H9 (cell line): ENCODE data around the gene IGF2R. TPM values are rescaled to one million over a fixed set of nuclear protein-coding genes. Genes with fewer than 3 reads are reported as not detected.

Source experiments
- DNase-seq: peaks from one replicate; pipeline ENCODE4 v3.0.0-alpha.2; 2017
- H2AFZ ChIP-seq: one replicate; pipeline ENCODE4 v1.6.1; 2013; ENCODE audit warnings: mild to moderate bottlenecking, low read length, control low read depth, moderate library complexity
- H2AK5ac ChIP-seq: 2 replicates; pipeline ENCODE4 v1.6.1; 2013; ENCODE audit warnings: low read length, control low read depth, mixed read lengths; ENCODE audit not compliant: insufficient read length
- H2BK120ac ChIP-seq: one replicate; pipeline ENCODE4 v1.6.1; 2013; ENCODE audit warnings: low read depth, mild to moderate bottlenecking, low read length, control low read depth, inconsistent platforms; ENCODE audit not compliant: poor library complexity, severe bottlenecking
- H2BK12ac ChIP-seq: 2 replicates; pipeline ENCODE4 v1.6.1; 2013; ENCODE audit warnings: low read length, control low read depth, mixed read lengths, low read depth; ENCODE audit not compliant: insufficient read length
- H2BK15ac ChIP-seq: 2 replicates; pipeline ENCODE4 v1.6.1; 2013; ENCODE audit warnings: low read depth, low read length, control low read depth
- H2BK20ac ChIP-seq: one replicate; pipeline ENCODE4 v1.6.1; 2013; ENCODE audit warnings: low read depth, mild to moderate bottlenecking, low read length, control low read depth, inconsistent platforms; ENCODE audit not compliant: poor library complexity, severe bottlenecking
- H2BK5ac ChIP-seq: 2 replicates; pipeline ENCODE4 v1.6.1; 2013; ENCODE audit warnings: low read length, control low read depth, mixed read lengths; ENCODE audit not compliant: insufficient read length
- H3K14ac ChIP-seq: 2 replicates; pipeline ENCODE4 v1.6.1; 2013; ENCODE audit warnings: low read length, control low read depth; ENCODE audit not compliant: insufficient read depth
- H3K18ac ChIP-seq: 2 replicates; pipeline ENCODE4 v1.6.1; 2013; ENCODE audit warnings: low read depth, mild to moderate bottlenecking, mixed read lengths, low read length, control low read depth; ENCODE audit not compliant: insufficient read length
- H3K23ac ChIP-seq: 2 replicates; pipeline ENCODE4 v1.6.1; 2013; ENCODE audit warnings: low read length, control low read depth, mixed read lengths, low read depth; ENCODE audit not compliant: insufficient read length
- H3K23me2 ChIP-seq: 2 replicates; pipeline ENCODE4 v1.6.1; 2013; ENCODE audit warnings: low read depth, mild to moderate bottlenecking, mixed read lengths, low read length, control low read depth; ENCODE audit not compliant: insufficient read length, poor library complexity, severe bottlenecking
- H3K27ac ChIP-seq: 2 replicates; pipeline ENCODE4 v1.5.1; 2013; ENCODE audit warnings: low read length, control low read depth, mixed read lengths, low read depth; ENCODE audit not compliant: insufficient read length
- H3K27me3 ChIP-seq: 2 replicates; pipeline ENCODE4 v1.6.1; 2013; ENCODE audit warnings: low read length, control low read depth, inconsistent platforms; ENCODE audit not compliant: insufficient read depth
- H3K4ac ChIP-seq: 2 replicates; pipeline ENCODE4 v1.6.1; 2013; ENCODE audit warnings: low read depth, mild to moderate bottlenecking, control low read depth, inconsistent platforms, low read length, moderate library complexity
- H3K4me1 ChIP-seq: 2 replicates; pipeline ENCODE4 v1.6.1; 2013; ENCODE audit warnings: low read length, control low read depth, inconsistent platforms; ENCODE audit not compliant: insufficient read depth
- H3K4me2 ChIP-seq: 2 replicates; pipeline ENCODE4 v1.6.1; 2013; ENCODE audit warnings: low read length, control low read depth, mixed read lengths; ENCODE audit not compliant: insufficient read length, insufficient read depth
- H3K56ac ChIP-seq: 2 replicates; pipeline ENCODE4 v1.6.1; 2013; ENCODE audit warnings: low read depth, mild to moderate bottlenecking, mixed read lengths, low read length, control low read depth; ENCODE audit not compliant: insufficient read length
- H3K79me1 ChIP-seq: 2 replicates; pipeline ENCODE4 v1.6.1; 2013; ENCODE audit warnings: low read depth, mild to moderate bottlenecking, moderate library complexity, low read length, control low read depth, inconsistent platforms; ENCODE audit not compliant: insufficient read depth, poor library complexity, severe bottlenecking
- H3K79me2 ChIP-seq: 2 replicates; pipeline ENCODE4 v1.6.1; 2013; ENCODE audit warnings: low read length, control low read depth, inconsistent platforms; ENCODE audit not compliant: insufficient read depth
- H3K9ac ChIP-seq: 2 replicates; pipeline ENCODE4 v1.6.1; 2013; ENCODE audit warnings: low read length, control low read depth, mixed read lengths; ENCODE audit not compliant: insufficient read length; ENCODE audit errors: extremely low read depth
- H3K9me3 ChIP-seq: one replicate; pipeline ENCODE4 v1.6.1; 2013; ENCODE audit warnings: low read depth, low read length, inconsistent platforms; ENCODE audit not compliant: control insufficient read depth
- H3T11ph ChIP-seq: one replicate; pipeline ENCODE4 v1.6.1; 2013; ENCODE audit warnings: mild to moderate bottlenecking, low read length, control low read depth, inconsistent platforms
- H4K20me1 ChIP-seq: one replicate; pipeline ENCODE4 v1.6.1; 2013; ENCODE audit not compliant: control insufficient read depth, insufficient read length, insufficient read depth
- H4K5ac ChIP-seq: 2 replicates; pipeline ENCODE4 v1.6.1; 2013; ENCODE audit warnings: low read depth, mild to moderate bottlenecking, mixed read lengths, low read length, control low read depth; ENCODE audit not compliant: insufficient read length
- H4K8ac ChIP-seq: replicated peaks from 2 replicates; pipeline ENCODE4 v1.6.1; 2013; ENCODE audit warnings: low read length, control low read depth, mixed read lengths, low read depth; ENCODE audit not compliant: insufficient read length
- H4K91ac ChIP-seq: 2 replicates; pipeline ENCODE4 v1.6.1; 2013; ENCODE audit warnings: low read depth, mild to moderate bottlenecking, moderate library complexity, mixed read lengths, low read length, control low read depth; ENCODE audit not compliant: insufficient read length
- H3K27ac Mint-ChIP-seq, 3 experiments: 2 replicates in 2 of 3; 3 replicates in 1 of 3; pipeline ENCODE4 v1.8.0; 2020 to 2021; ENCODE audit warnings: mixed read lengths in 3 of 3, mild to moderate bottlenecking in 1 of 3, moderate library complexity in 1 of 3
- H3K27me3 Mint-ChIP-seq: 2 replicates; pipeline ENCODE4 v1.8.0; 2021; ENCODE audit warnings: low read depth, mild to moderate bottlenecking, moderate library complexity, mixed read lengths
- H3K36me3 Mint-ChIP-seq, 3 experiments: 2 replicates in 2 of 3; 3 replicates in 1 of 3; pipeline ENCODE4 v1.8.0; 2020 to 2021; ENCODE audit warnings: low read depth in 3 of 3, mixed read lengths in 3 of 3; ENCODE audit not compliant: insufficient read depth in 1 of 3
- H3K4me1 Mint-ChIP-seq, 2 experiments: 2 replicates each; pipeline ENCODE4 v1.8.0; 2020; ENCODE audit warnings: mixed read lengths in 2 of 2
- H3K4me3 Mint-ChIP-seq, 2 experiments: 2 replicates in 1 of 2; 3 replicates in 1 of 2; pipeline ENCODE4 v1.8.0; 2020 to 2021; ENCODE audit warnings: mild to moderate bottlenecking in 2 of 2, mixed read lengths in 2 of 2, moderate library complexity in 1 of 2
- H3K9me3 Mint-ChIP-seq, 2 experiments: 2 replicates in 1 of 2; 3 replicates in 1 of 2; pipeline ENCODE4 v1.8.0; 2020; ENCODE audit warnings: mild to moderate bottlenecking in 2 of 2, mixed read lengths in 2 of 2, moderate library complexity in 1 of 2
- CTCF ChIP-seq: fragments of 200-600 bp; sonication (generic); conservative IDR thresholded peaks from 3 replicates; pipeline ENCODE4 v1.8.0; 2021; ENCODE audit warnings: antibody characterized with exemption, mild to moderate bottlenecking
- WGBS: extraction: QIAGEN DNeasy Blood & Tissue Kit; methylation state at CpG from one replicate; pipeline ENCODE4 v1.1.7; 2013; ENCODE audit warnings: missing lambda C conversion rate, low lambda C conversion rate, mixed read lengths; ENCODE audit not compliant: insufficient read length; ENCODE audit errors: extremely low coverage; 5-methylcytosine and 5-hydroxymethylcytosine counted together
- total RNA-seq: library from RNA; stranded (reverse); gene quantifications from 2 replicates; pipeline ENCODE4 v1.2.1, GENCODE V29; 2021

Gene IGF2R
- total RNA-seq, 1 experiment from 2014 or later = 66.7 TPM

- Histone ChIP-seq H3K79me2 (peaks cover 15% of the 10 kb centered on the region; the same call in 1 of the 2 replicates), H4K5ac (no peak overlapping the region), H3K79me1 (peaks cover 6% of the 10 kb centered on the region), H3K9me3 (no peaks in the 10 kb centered on the region), H4K8ac (no peak overlapping the region), H2BK20ac (no peak overlapping the region), H4K20me1 (no peaks in the 10 kb centered on the region), H3K9ac (no peak overlapping the region), H3K23ac (no peak overlapping the region), H3K27me3 (no peaks in the 10 kb centered on the region), H3K4me2 (no peak overlapping the region), H3K14ac (no peak overlapping the region), H2AK5ac (no peak overlapping the region), H2AFZ (no peak overlapping the region), H2BK12ac (no peak overlapping the region), H3K18ac (no peak overlapping the region), H3K4ac (no peak overlapping the region), H3K23me2 (no peaks in the 10 kb centered on the region), H3K27ac (no peak overlapping the region), H2BK5ac (no peak overlapping the region), H4K91ac (no peak overlapping the region), H3K56ac (no peak overlapping the region), H3K4me1 (no peaks in the 10 kb centered on the region), H3T11ph (no peak overlapping the region), H2BK120ac (no peak overlapping the region), H2BK15ac (no peak overlapping the region)
- H3K36me3 Mint-ChIP-seq = peaks cover 44 to 55% (median 50%) of the 10 kb centered on the region in 3 experiments
- WGBS = no CpG with 5 or more reads among the region's 2 CpGs
- TF ChIP-seq CTCF = no peak
- H3K9me3 Mint-ChIP-seq = peaks cover 19 to 20% of the 10 kb centered on the region in 2 experiments; a peak in 4 of 5 replicates
- peaks cover 9 to 10% of the 10 kb centered on the region in 2 experiments for H3K4me1 Mint-ChIP-seq
- H3K27me3 Mint-ChIP-seq = no peaks in the 10 kb centered on the region
- no peak for DNase-seq
- H3K4me3 Mint-ChIP-seq = no peak overlapping the region
- peak overlapping the region in 1 of 3 experiments; percentile 21; a peak in 1 of 7 replicates for H3K27ac Mint-ChIP-seq
These were observed 38.7 kb downstream of the IGF2R start for GRCh38 chr6:160007611-160008010.
